Choroid plexus epithelial cell (primary cell): ENCODE data around the gene ABLIM2.

Experiments used
- DNase-seq: peaks from one replicate; pipeline ENCODE4 v3.0.0-alpha.2; 2010; ENCODE audit warnings: low read depth
- H3K4me3 ChIP-seq: 2 replicates; pipeline ENCODE4 v1.5.1; 2011; ENCODE audit warnings: low read depth, mild to moderate bottlenecking, control low read depth, low read length, moderate library complexity
- TF ChIP-seq, protein P1 (sequence below): conservative IDR thresholded peaks from 2 replicates; pipeline ENCODE4 v1.5.1; 2011; ENCODE audit warnings: low read depth, mild to moderate bottlenecking, control low read depth, inconsistent platforms, low read length, moderate library complexity

Gene ABLIM2

DNA sequence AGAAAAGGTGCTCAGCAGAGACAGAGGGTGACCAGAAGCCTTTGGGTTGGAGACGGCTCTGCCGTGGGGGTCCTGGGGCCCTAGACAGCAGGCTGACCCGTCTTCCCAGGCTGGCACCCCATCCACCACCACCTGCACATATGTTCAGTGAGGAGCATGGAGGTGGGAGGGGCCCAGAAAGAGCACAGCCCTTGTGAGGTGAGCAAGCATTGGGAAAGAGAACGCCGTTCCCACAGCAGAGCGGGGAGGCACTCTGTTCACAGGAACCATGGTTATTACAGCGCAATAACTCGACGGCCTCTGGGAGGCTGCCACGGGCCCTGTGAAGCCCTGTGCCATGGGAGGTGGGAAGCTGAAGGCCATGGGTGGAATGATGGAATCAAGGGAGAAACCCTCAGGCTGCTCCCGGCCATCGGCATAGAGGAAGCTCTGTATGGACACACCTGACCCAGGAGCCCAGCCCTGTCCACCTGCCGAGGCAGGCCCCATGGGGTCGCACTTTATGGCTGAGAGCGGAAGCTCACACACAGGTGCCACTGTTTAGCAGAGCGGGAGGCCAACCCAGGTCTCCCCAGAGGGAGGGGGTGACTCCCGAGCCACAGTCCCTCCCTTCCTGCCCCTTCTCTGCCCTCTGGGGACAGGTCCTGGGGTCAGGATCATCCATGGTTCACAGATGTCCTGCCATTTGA lies 125.4 kb downstream of the ABLIM2 start:
- H3K4me3 ChIP-seq: no peak overlapping the region
- TF ChIP-seq, protein P1, sequence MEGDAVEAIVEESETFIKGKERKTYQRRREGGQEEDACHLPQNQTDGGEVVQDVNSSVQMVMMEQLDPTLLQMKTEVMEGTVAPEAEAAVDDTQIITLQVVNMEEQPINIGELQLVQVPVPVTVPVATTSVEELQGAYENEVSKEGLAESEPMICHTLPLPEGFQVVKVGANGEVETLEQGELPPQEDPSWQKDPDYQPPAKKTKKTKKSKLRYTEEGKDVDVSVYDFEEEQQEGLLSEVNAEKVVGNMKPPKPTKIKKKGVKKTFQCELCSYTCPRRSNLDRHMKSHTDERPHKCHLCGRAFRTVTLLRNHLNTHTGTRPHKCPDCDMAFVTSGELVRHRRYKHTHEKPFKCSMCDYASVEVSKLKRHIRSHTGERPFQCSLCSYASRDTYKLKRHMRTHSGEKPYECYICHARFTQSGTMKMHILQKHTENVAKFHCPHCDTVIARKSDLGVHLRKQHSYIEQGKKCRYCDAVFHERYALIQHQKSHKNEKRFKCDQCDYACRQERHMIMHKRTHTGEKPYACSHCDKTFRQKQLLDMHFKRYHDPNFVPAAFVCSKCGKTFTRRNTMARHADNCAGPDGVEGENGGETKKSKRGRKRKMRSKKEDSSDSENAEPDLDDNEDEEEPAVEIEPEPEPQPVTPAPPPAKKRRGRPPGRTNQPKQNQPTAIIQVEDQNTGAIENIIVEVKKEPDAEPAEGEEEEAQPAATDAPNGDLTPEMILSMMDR: no peak
- no peak for DNase-seq

DNA sequence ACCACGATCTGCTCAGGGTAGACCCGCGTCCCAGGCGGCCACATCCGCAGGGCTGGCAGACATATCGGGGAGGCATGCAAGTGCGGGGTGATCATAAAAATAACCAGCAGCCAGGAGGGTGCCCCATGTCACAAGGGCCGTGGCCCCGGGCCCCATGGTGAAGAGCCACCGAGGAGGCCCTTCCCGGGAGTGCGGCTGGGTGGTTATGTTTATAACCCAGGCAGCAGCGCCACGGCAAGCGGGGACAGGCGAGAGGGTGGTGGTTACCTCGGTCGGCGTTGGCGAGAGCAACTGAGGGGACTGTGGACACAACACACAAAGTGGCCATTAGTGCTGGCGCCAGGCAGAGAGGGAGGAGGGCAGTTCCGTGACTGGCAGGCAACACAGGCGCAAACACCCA lies 126.2 kb downstream of the ABLIM2 start:
- no peak overlapping the region for H3K4me3 ChIP-seq
- DNase-seq: no peak
- TF ChIP-seq, protein P1: no peak

DNA sequence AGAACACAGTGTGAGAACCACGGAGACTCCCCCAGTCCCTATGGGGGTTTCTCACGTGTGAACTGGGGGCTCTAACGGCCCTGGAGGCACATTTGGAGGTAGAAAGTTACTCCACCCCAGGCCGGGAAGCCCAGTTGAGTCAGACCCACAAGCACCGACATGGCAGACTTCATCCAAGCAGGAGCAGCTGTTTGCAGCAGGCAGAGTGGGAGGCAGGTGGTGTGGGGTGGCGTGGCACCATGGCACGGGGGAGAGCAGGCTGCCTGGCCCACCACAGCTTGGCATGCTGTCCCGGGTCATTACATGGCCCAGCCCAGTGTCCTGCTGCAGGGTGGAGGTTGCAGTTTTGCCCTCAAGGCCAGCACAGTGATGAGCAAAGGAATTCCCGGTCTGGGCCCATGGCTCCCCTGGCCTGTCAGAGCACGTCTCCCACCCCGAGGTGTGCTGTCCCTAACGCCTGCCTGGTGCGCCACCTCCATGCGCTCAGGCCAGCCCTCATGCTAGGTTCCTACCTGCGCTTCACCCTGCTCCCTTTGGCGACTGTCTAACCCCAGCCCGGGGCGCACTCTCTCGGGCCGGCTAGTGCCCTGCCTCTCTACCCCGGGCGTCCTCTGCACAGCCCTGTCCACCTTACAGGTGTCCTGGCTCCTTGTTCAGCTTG lies 128.4 kb downstream of the ABLIM2 start:
- H3K4me3 ChIP-seq: no peak overlapping the region
- TF ChIP-seq, protein P1: no peak
- DNase-seq: no peak

DNA sequence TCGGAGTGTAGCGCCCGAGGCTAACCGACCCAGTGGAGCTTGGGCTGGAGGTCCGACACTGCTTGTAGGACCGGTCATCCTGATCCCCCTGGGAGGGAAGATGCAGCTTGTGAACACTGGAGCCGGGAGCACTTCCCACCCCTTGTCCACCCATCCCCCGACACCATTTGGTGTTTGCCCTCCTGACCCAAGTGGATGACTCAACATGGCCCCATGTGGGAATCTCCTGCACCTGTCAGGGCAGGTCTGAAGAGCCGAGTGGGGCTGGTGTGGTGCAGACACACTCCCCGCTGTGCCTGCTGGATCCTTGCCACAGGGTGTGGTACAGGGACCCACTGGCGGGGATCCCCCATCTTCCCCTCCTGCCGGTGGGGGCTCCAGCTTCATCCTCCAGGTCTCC lies 128.9 kb downstream of the ABLIM2 start:
- no peak overlapping the region for H3K4me3 ChIP-seq
- TF ChIP-seq, protein P1: no peak
- DNase-seq: no peak

DNA sequence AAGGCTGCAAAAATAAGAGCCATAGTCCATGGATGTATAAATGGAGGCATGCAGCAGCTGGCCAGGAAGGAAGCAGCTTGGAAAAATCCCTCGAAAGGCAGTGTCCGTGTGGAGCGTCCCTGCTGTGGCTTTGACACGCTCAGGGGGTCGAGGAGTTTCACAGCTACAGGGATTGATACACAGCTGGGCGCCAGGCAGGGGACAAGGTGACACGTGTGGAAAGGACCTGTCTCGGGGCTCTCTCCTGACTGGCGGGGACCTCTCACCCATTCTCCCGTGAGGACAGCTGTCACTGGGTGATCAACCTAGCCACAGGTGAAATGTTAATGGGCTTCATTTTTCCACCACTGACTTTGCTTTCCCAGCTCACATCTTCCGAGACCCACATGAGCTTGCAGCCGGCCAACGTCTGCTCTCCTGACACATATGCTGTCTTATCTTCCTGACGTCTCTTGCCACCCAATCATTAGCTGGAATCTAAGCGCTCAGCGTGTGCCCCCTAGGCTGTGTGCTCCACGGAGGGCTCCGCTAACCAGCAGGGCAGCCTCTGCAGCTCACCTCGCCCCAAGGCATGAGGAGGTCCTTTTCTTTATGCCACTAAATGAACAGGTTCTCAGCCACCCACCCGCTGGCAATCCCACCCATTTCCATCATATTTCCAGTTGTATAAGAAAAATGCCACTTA lies 129.6 kb downstream of the ABLIM2 start:
- H3K4me3 ChIP-seq: no peak overlapping the region
- no peak for DNase-seq
- TF ChIP-seq, protein P1: no peak

DNA sequence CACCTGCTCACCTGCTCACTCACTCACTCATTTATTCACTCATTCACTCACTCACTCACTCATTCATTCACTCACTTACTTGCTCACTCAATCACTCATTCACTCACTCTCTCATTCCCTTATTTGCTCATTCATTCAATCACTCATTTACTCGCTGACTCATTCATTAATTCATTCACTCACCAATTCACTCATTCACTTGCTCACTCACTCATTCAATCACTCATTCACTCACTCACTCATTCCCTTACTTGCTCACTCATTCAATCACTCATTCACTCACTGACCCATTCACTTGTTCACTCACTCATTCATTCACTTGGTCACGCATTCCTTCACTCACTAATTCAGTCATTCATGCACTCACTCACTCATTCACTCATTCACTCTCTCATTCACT lies 130.2 kb downstream of the ABLIM2 start:
- no peak overlapping the region for H3K4me3 ChIP-seq
- no peak for DNase-seq
- TF ChIP-seq, protein P1: no peak

DNA sequence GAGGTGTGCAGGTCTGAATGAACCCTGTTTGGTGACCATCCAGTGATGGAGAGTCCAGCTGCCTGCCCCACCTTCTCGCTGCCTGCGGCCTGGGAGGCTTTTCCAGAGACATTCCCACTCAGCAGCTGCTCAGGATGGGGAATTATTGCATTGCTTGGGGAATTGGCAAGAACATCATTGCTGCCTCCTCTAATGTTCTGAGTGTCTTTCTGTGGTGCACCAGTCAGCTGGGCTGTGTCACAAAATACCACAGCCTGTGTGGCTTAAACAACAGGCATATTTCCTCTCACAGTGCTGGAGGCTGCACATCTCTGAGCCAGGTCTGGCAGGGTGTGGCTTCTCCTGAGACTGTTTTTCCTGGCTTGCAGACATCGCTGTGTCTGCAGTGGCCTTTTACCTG lies 132.2 kb downstream of the ABLIM2 start:
- H3K4me3 ChIP-seq: no peak overlapping the region
- no peak for DNase-seq
- TF ChIP-seq, protein P1: no peak
